Sigmoid colon (tissue), 4 donors: Measurements from ENCODE around the gene ZNF280A.

Source experiments
- EP300 ChIP-seq, 4 donors: sonication (generic); formaldehyde crosslinking; IDR thresholded peaks; one replicate each; pipeline ENCODE4 v1.6.1; 2017; ENCODE audit warnings: antibody characterized with exemption in 4 of 4
- POLR2A ChIP-seq, 2 donors: fragments of 450-650 bp; IDR thresholded peaks; one replicate each; pipeline ENCODE4 v1.6.1; 2016; ENCODE audit warnings: antibody characterized with exemption in 2 of 2, mild to moderate bottlenecking in 2 of 2, moderate library complexity in 2 of 2
- POLR2AphosphoS5 ChIP-seq, 4 donors: sonication (generic); formaldehyde crosslinking; IDR thresholded peaks; one replicate each; pipeline ENCODE4 v1.6.1; 2017; ENCODE audit warnings: antibody characterized with exemption in 4 of 4
- TF ChIP-seq, protein P1 (sequence below), 4 experiments: fragments of 450-650 bp in 3 of 4; fragments of 200-600 bp in 1 of 4; IDR thresholded peaks; one replicate each; pipeline ENCODE4 v1.5.1; 2016 to 2019; ENCODE audit warnings: antibody characterized with exemption in 4 of 4, mild to moderate bottlenecking in 3 of 4, moderate library complexity in 2 of 4

DNA sequence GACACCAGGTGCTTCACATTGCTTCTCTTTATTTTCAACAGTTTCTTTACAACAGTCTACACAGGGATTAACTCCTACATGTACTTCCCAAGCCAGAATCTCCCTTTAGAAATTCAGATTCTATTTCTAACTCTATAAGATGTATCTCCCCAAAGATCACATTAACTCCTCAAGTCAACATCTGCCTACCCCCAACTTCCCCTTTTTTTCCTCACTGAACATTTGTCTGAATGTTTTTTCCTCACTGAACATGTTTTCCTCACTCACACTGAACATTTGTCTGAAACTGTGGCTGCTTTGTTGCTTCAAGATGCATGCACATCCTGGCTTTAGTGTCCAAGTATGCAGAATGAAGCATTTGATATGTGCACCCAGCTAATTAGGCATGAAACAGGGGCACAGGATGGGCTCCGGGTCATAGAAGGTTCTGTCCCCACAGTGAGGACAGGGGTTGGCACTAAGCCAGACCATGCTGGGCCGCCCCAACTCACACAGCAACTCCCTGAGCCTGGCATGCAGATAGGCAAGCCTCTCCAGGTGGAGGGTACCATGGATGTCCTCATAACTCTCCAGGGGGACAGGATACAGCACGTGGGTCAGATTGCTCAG, 27.7 kb upstream of the ZNF280A start:
- TF ChIP-seq, protein P1, sequence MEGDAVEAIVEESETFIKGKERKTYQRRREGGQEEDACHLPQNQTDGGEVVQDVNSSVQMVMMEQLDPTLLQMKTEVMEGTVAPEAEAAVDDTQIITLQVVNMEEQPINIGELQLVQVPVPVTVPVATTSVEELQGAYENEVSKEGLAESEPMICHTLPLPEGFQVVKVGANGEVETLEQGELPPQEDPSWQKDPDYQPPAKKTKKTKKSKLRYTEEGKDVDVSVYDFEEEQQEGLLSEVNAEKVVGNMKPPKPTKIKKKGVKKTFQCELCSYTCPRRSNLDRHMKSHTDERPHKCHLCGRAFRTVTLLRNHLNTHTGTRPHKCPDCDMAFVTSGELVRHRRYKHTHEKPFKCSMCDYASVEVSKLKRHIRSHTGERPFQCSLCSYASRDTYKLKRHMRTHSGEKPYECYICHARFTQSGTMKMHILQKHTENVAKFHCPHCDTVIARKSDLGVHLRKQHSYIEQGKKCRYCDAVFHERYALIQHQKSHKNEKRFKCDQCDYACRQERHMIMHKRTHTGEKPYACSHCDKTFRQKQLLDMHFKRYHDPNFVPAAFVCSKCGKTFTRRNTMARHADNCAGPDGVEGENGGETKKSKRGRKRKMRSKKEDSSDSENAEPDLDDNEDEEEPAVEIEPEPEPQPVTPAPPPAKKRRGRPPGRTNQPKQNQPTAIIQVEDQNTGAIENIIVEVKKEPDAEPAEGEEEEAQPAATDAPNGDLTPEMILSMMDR (IDR thresholded peaks at IDR 0.05): no peak
- no peak for TF ChIP-seq POLR2A (IDR thresholded peaks at IDR 0.05)
- no peak for TF ChIP-seq EP300 (IDR thresholded peaks at IDR 0.05)
- TF ChIP-seq POLR2AphosphoS5 (IDR thresholded peaks at IDR 0.05): no peak
